ENCODE measurements around the gene DPP6.

GRCh38 chr7:154512121-154512833 is 460.1 kb downstream of the DPP6 start:
- TF ChIP-seq POLR2AphosphoS5 (IDR thresholded peaks at IDR 0.05) (no peak), CTCF (IDR thresholded peaks at IDR 0.05) (no peak), EP300 (IDR thresholded peaks at IDR 0.05) (no peak), POLR2A (IDR thresholded peaks at IDR 0.05; ENCODE audit: low read depth) (no peak)
